ENCODE data around the gene RAB5IF. TPM values are rescaled to one million over a fixed set of nuclear protein-coding genes. Genes with fewer than 3 reads are reported as not detected.

The RAB5IF gene
- total and polyA plus RNA-seq, 10 of the 15 experiments (the other 5 are each of a cell fraction or from before 2014, with no cell fraction given), result 19.4 to 246 (median 92.0) TPM

DNA sequence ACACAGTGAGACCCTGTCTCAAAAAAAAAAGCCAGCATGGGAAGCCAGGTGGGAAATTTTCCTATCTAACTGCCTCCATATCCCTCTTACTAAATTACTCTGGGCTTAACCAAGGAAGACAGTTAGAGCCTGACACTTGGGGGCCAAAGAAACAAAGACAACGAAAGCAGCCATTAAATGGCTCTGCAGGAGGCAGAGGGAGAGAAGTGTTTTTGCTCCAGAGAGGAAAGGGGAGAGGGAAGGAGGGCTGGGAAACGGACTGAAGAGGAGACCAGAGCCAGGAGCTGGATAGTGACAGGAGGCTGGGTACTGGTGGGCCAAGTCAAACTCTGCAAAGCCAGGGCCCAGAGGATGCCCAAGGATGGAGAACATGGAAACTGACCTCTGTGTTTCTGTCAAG lies 42.9 kb upstream of the RAB5IF start:
- DNase-seq (ENCODE audit: low read depth, low spot score), result no peak
- no peak overlapping the region for H3K27ac ChIP-seq (ENCODE audit: control insufficient read depth, insufficient read depth)
- no peak overlapping the region for H2AFZ ChIP-seq (ENCODE audit: control insufficient read depth, low read depth, low read length)
- no peak overlapping the region for H3K4me2 ChIP-seq (ENCODE audit: control insufficient read depth, insufficient read depth)
- ChIA-PET SMC1A (ENCODE audit: uncharacterized antibody, unreplicated experiment) (interaction anchor here (1.2 kb wide), 1 partner anchor 8 kb away, joined by 5 read pairs; no protein-coding TSS in a partner anchor), RAD21 (ENCODE audit: unreplicated experiment) (no interaction called here), CTCF (no interaction called here), POLR2A (interaction anchor here (1.1 kb wide), 1 partner anchor 9 kb away, joined by 3 read pairs; no protein-coding TSS in a partner anchor)
- FAIRE-seq, result no peak
- ATAC-seq, result no peak
- WGBS (ENCODE audit: insufficient coverage, insufficient replicate concordance, low lambda C conversion rate, missing lambda C conversion rate), result 80% methylated on average over 2 of the region's 2 CpGs
- BruUV-seq (replicated peaks), result no TSS peak
- intact Hi-C loops (cut with micrococcal nuclease; ENCODE audit: unreplicated experiment) (no loop called here), in situ Hi-C loops (cut with MboI) (no loop called here)
- H3K9ac ChIP-seq (ENCODE audit: control insufficient read depth, insufficient read depth, low read length), result no peak overlapping the region
- no peaks in the 10 kb centered on the region for H4K20me1 ChIP-seq (ENCODE audit: control insufficient read depth, insufficient read depth)
- no peak overlapping the region for H3K4me3 ChIP-seq
- no peaks in the 10 kb centered on the region for H3K27me3 ChIP-seq (replicated peaks in 1 of 2; ENCODE audit: control insufficient read depth in 2 of 2, insufficient read depth in 2 of 2, low read length in 1 of 2)
- no peak for TF ChIP-seq SUPT20H (IDR thresholded peaks at IDR 0.05; ENCODE audit: borderline replicate concordance, control insufficient read depth, low read depth, low read length)
- TF ChIP-seq, protein P1, sequence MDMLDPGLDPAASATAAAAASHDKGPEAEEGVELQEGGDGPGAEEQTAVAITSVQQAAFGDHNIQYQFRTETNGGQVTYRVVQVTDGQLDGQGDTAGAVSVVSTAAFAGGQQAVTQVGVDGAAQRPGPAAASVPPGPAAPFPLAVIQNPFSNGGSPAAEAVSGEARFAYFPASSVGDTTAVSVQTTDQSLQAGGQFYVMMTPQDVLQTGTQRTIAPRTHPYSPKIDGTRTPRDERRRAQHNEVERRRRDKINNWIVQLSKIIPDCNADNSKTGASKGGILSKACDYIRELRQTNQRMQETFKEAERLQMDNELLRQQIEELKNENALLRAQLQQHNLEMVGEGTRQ (IDR thresholded peaks at IDR 0.05; ENCODE audit: borderline replicate concordance, low read depth, low read length), result no peak
- no peak for TF ChIP-seq MTA3 (IDR thresholded peaks at IDR 0.05; ENCODE audit: borderline replicate concordance, low read length)
- no peak for TF ChIP-seq HCFC1 (IDR thresholded peaks at IDR 0.05; ENCODE audit: low read length)
- no peak for TF ChIP-seq GABPA (IDR thresholded peaks at IDR 0.05; ENCODE audit: low read depth)
- TF ChIP-seq, protein P2, sequence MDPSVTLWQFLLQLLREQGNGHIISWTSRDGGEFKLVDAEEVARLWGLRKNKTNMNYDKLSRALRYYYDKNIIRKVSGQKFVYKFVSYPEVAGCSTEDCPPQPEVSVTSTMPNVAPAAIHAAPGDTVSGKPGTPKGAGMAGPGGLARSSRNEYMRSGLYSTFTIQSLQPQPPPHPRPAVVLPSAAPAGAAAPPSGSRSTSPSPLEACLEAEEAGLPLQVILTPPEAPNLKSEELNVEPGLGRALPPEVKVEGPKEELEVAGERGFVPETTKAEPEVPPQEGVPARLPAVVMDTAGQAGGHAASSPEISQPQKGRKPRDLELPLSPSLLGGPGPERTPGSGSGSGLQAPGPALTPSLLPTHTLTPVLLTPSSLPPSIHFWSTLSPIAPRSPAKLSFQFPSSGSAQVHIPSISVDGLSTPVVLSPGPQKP (IDR thresholded peaks at IDR 0.05; ENCODE audit: low read depth, low read length), result no peak
- TF ChIP-seq BHLHE40 (IDR thresholded peaks at IDR 0.05; ENCODE audit: borderline replicate concordance in 1 of 2, low read depth in 2 of 2, low read length in 1 of 2), result no peak
- H3K9me3 ChIP-seq (replicated peaks; ENCODE audit: control insufficient read depth, insufficient read depth, low read length), result peaks cover 5% of the 10 kb centered on the region; the same call in 2 of the 3 replicates
- no peaks in the 10 kb centered on the region for H3K4me1 ChIP-seq (ENCODE audit: control insufficient read depth, insufficient read depth, low read length)
- H3K79me2 ChIP-seq (ENCODE audit: control insufficient read depth, insufficient read depth, low read length), result no peaks in the 10 kb centered on the region
- H3K36me3 ChIP-seq (ENCODE audit: control insufficient read depth in 2 of 2, insufficient read depth in 2 of 2, low read length in 1 of 2), result no peaks in the 10 kb centered on the region

Data from GM12878 (cell line).